ENCODE data around the gene PCSK1.
"Not testable (repeated sequence)": the region's sequence is repeated elsewhere in the genome, so short reads cannot be mapped to it uniquely, and the experiment has no call there.

The PCSK1 gene

GRCh38 chr5:96367337-96367736, 65.7 kb downstream of the PCSK1 start:
- not testable (repeated sequence) for DNase-seq

GRCh38 chr5:96354237-96354636, 78.8 kb downstream of the PCSK1 start:
- DNase-seq = no peak

- no peak for DNase-seq
Observed at GRCh38 chr5:96353220-96353619, 79.8 kb downstream of the PCSK1 start.

GRCh38 chr5:96350678-96351077, 82.4 kb downstream of the PCSK1 start:
- DNase-seq = no peak

GRCh38 chr5:96348536-96348935, 84.5 kb downstream of the PCSK1 start:
- DNase-seq = no peak

GRCh38 chr5:96347502-96348292, 85.4 kb downstream of the PCSK1 start:
- DNase-seq = no peak

GRCh38 chr5:96344678-96345577, 88.1 kb downstream of the PCSK1 start:
- no peak for DNase-seq

GRCh38 chr5:96343094-96343493, 90.0 kb downstream of the PCSK1 start:
- DNase-seq = no peak

GRCh38 chr5:96342581-96342980, 90.5 kb downstream of the PCSK1 start:
- no peak for DNase-seq

All from activated CD4-positive, alpha-beta T cell treated with anti-CD3 and anti-CD28 coated beads for 1 hour (primary cell).